Calu3 (cell line): Measurements from ENCODE around the gene MRPS21. TPM values are rescaled to one million over a fixed set of nuclear protein-coding genes. Genes with fewer than 3 reads are reported as not detected.

Experiments used
- BruUV-seq: library from RNA; stranded (reverse); fragments of 400-500 nt; replicated peaks from 2 replicates; lab custom pipeline; 2021; lab: Mats Ljungman, UMichigan
- CTCF ChIA-PET: fragments of 300-600 bp; sonication (Branson Sonifier 250); formaldehyde crosslinking; loops from one replicate; lab custom pipeline; 2022; ENCODE audit warnings: antibody characterized with exemption; lab: Charles Lee
- DNase-seq: peaks from one replicate; pipeline ENCODE4 v3.0.0; 2022
- H3K27ac Mint-ChIP-seq: one replicate; pipeline ENCODE4 v1.8.0; 2022; ENCODE audit warnings: mixed read lengths; ENCODE audit not compliant: unreplicated experiment
- H3K27me3 Mint-ChIP-seq: one replicate; pipeline ENCODE4 v1.8.0; 2022; ENCODE audit warnings: mixed read lengths; ENCODE audit not compliant: unreplicated experiment
- H3K36me3 Mint-ChIP-seq: one replicate; pipeline ENCODE4 v1.8.0; 2022; ENCODE audit warnings: mild to moderate bottlenecking, moderate library complexity, mixed read lengths; ENCODE audit not compliant: insufficient read depth, unreplicated experiment
- H3K4me1 Mint-ChIP-seq: one replicate; pipeline ENCODE4 v1.8.0; 2022; ENCODE audit warnings: mild to moderate bottlenecking, low read depth, mixed read lengths; ENCODE audit not compliant: unreplicated experiment
- H3K4me3 Mint-ChIP-seq: one replicate; pipeline ENCODE4 v1.8.0; 2022; ENCODE audit warnings: mild to moderate bottlenecking, low read depth, moderate library complexity, mixed read lengths; ENCODE audit not compliant: unreplicated experiment
- H3K9me3 Mint-ChIP-seq: one replicate; pipeline ENCODE4 v1.8.0; 2022; ENCODE audit warnings: low read depth, mixed read lengths; ENCODE audit not compliant: unreplicated experiment
- CTCF ChIP-seq: fragments of 200-600 bp; IDR thresholded peaks from one replicate; pipeline ENCODE4 v1.8.0; 2022; ENCODE audit warnings: antibody characterized with exemption; ENCODE audit not compliant: unreplicated experiment
- intact Hi-C: fragments of 100-400 bp; cut with micrococcal nuclease; formaldehyde crosslinking; loops from one replicate; pipeline ENCODE4 v1.10.0; 2022; ENCODE audit not compliant: unreplicated experiment
- total RNA-seq: library from RNA; stranded (reverse); gene quantifications from 2 replicates; pipeline ENCODE4 v1.2.3, GENCODE V29; 2022

Gene MRPS21
- total RNA-seq, 1 experiment from 2014 or later: 66.9 TPM

- CTCF ChIA-PET: interaction anchor here (0.6 to 2.3 kb wide), 5 partner anchors 9 to 298 kb away, joined by 3 to 8 read pairs (median 3); no protein-coding TSS in a partner anchor
- H3K36me3 Mint-ChIP-seq: peaks cover 27% of the 10 kb centered on the region
- intact Hi-C loops: no loop called here
- H3K27me3 Mint-ChIP-seq: no peaks in the 10 kb centered on the region
- no TSS peak for BruUV-seq
- TF ChIP-seq CTCF: no peak
- H3K27ac Mint-ChIP-seq: no peak overlapping the region
- no peak overlapping the region for H3K4me3 Mint-ChIP-seq
- no peak for DNase-seq
- H3K9me3 Mint-ChIP-seq: no peaks in the 10 kb centered on the region
- H3K4me1 Mint-ChIP-seq: peaks cover 27% of the 10 kb centered on the region
Measured at GRCh38 chr1:150271291-150271959, 22.2 kb upstream of the MRPS21 start.

- Mint-ChIP-seq H3K27me3 (no peaks in the 10 kb centered on the region), H3K27ac (no peak overlapping the region), H3K4me1 (peaks cover 11% of the 10 kb centered on the region), H3K36me3 (peaks cover 10% of the 10 kb centered on the region), H3K4me3 (no peak overlapping the region), H3K9me3 (no peaks in the 10 kb centered on the region)
- CTCF ChIA-PET: interaction anchor here (0.9 kb wide), 1 partner anchor 10 kb away, joined by 4 read pairs; no protein-coding TSS in a partner anchor
- no peak for DNase-seq
- BruUV-seq: no TSS peak
- no peak for TF ChIP-seq CTCF
- intact Hi-C loops: no loop called here
Measured at GRCh38 chr1:150273311-150273710, 20.4 kb upstream of the MRPS21 start.

GRCh38 chr1:150280138-150280707 lies 13.4 kb upstream of the MRPS21 start:
- Mint-ChIP-seq H3K4me1 (peaks cover 26% of the 10 kb centered on the region), H3K27me3 (peaks cover 18% of the 10 kb centered on the region), H3K9me3 (no peaks in the 10 kb centered on the region), H3K27ac (no peak overlapping the region), H3K4me3 (peak overlapping the region; percentile 6), H3K36me3 (peaks cover 15% of the 10 kb centered on the region)
- TF ChIP-seq CTCF: no peak
- no TSS peak for BruUV-seq
- DNase-seq: no peak
- intact Hi-C loops: no loop called here
- CTCF ChIA-PET: interaction anchor here (1.2 to 1.4 kb wide), 3 partner anchors 9 to 24 kb away, joined by 3 to 5 read pairs (median 3); no protein-coding TSS in a partner anchor

- H3K27ac Mint-ChIP-seq: peak overlapping the region; percentile 87
- peak; percentile 75 for TF ChIP-seq CTCF
- H3K4me1 Mint-ChIP-seq: peaks cover 26% of the 10 kb centered on the region
- peak; percentile 85 for DNase-seq
- intact Hi-C loops: loop anchor here (1.0 kb wide), 1 partner anchor 25 kb away; no protein-coding TSS in a partner anchor
- peak overlapping the region; percentile 79 for H3K4me3 Mint-ChIP-seq
- no peaks in the 10 kb centered on the region for H3K9me3 Mint-ChIP-seq
- CTCF ChIA-PET: interaction anchor here (0.5 to 2.2 kb wide), 12 partner anchors 10 to 532 kb away, joined by 3 to 50 read pairs (median 3); partner anchors contain the start of genes APH1A, CA14 and PLEKHO1
- no TSS peak for BruUV-seq
- H3K36me3 Mint-ChIP-seq: peaks cover 15% of the 10 kb centered on the region
- H3K27me3 Mint-ChIP-seq: peaks cover 18% of the 10 kb centered on the region
Measured at GRCh38 chr1:150281221-150281757, 12.4 kb upstream of the MRPS21 start.
